Upper lobe of left lung (tissue), 6 donors: Measurements from ENCODE around the gene PLPPR3. TPM values are rescaled to one million over a fixed set of nuclear protein-coding genes. Genes with fewer than 3 reads are reported as not detected.

Experiments
- ATAC-seq, 2 donors: fragments of 200-7000 bp; cut with Tn5 transposase; one replicate each; pipeline ENCODE4 v1.9.1; 2022; ENCODE audit warnings: mild to moderate bottlenecking in 2 of 2, moderate library complexity in 2 of 2; ENCODE audit not compliant: low FRiP score in 2 of 2
- DNase-seq, 2 donors: peaks; one replicate each; pipeline ENCODE4 v3.0.0-alpha.2; 2019 to 2020
- H3K27ac ChIP-seq, 4 donors: fragments of 200-600 bp; sonication (generic); one replicate each; pipeline ENCODE4 v1.5.1; 2016 to 2019
- H3K27me3 ChIP-seq, 4 donors: fragments of 200-600 bp; sonication (generic); one replicate each; pipeline ENCODE4 v1.5.1; 2017 to 2019
- H3K36me3 ChIP-seq, 4 donors: fragments of 200-600 bp; sonication (generic); one replicate each; pipeline ENCODE4 v1.5.1; 2016 to 2019
- H3K4me1 ChIP-seq, 4 donors: fragments of 200-600 bp; sonication (generic); one replicate each; pipeline ENCODE4 v1.5.1; 2018 to 2019
- H3K4me3 ChIP-seq, 4 donors: fragments of 200-600 bp; sonication (generic); one replicate each; pipeline ENCODE4 v1.5.1; 2017 to 2019; ENCODE audit warnings: mild to moderate bottlenecking in 2 of 4, moderate library complexity in 1 of 4
- H3K9me3 ChIP-seq, 4 donors: fragments of 200-600 bp; sonication (generic); one replicate each; pipeline ENCODE4 v1.5.1; 2018 to 2019
- CTCF ChIP-seq, 6 experiments: fragments of 450-650 bp in 4 of 6; fragments of 200-600 bp in 2 of 6; sonication (generic) in 2 of 6; IDR thresholded peaks; one replicate each; pipeline ENCODE4 v1.5.1; 2016 to 2019; ENCODE audit warnings: antibody characterized with exemption in 6 of 6
- EP300 ChIP-seq, 4 donors: sonication (generic); formaldehyde crosslinking; IDR thresholded peaks; one replicate each; pipeline ENCODE4 v1.5.1; 2017; ENCODE audit warnings: antibody characterized with exemption in 4 of 4, control low read depth in 2 of 4
- POLR2A ChIP-seq, 4 donors: fragments of 450-650 bp; IDR thresholded peaks; one replicate each; pipeline ENCODE4 v1.5.1; 2016 to 2017; ENCODE audit warnings: antibody characterized with exemption in 4 of 4, mild to moderate bottlenecking in 2 of 4
- POLR2AphosphoS5 ChIP-seq, 2 donors: sonication (generic); formaldehyde crosslinking; IDR thresholded peaks; one replicate each; pipeline ENCODE4 v1.5.1; 2017; ENCODE audit warnings: antibody characterized with exemption in 2 of 2
- WGBS, 2 donors: methylation state at CpG; one replicate each; pipeline ENCODE4 v1.1.5; 2017 to 2018; 5-methylcytosine and 5-hydroxymethylcytosine counted together
- total RNA-seq, 6 donors: library from RNA; depleted of rRNA in 4 of 6; stranded (reverse); fragments of >200 nt in 4 of 6; gene quantifications; one replicate each; pipeline versions ENCODE4 v1.1.0 to v1.2.1, GENCODE V29; 2016 to 2021
- donor health status: DM: no; HTN: no; CAD: no; lungs with moderate emphysema.
- donor health status: DM: no; HTN: yes; CAD: no; lungs with severe emphysema.

PLPPR3 gene
- total RNA-seq, 6 donors from 2014 or later = 0.63 to 14.2 (median 5.6) TPM

- H3K36me3 ChIP-seq = no peaks in the 10 kb centered on the region
- peaks cover 28 to 43% (median 34%) of the 10 kb centered on the region in 4 donors for H3K4me1 ChIP-seq
- WGBS, 2 donors = 62 to 63% methylated on average over 29 to 34 of the region's 36 CpGs
- no peaks in the 10 kb centered on the region for H3K27me3 ChIP-seq
- TF ChIP-seq POLR2AphosphoS5 (IDR thresholded peaks at IDR 0.05) (peak in 1 of 2 donors; percentile 32), POLR2A (IDR thresholded peaks at IDR 0.05) (no peak)
- H3K9me3 ChIP-seq = no peaks in the 10 kb centered on the region
- DNase-seq = peak in 1 of 2 donors; percentile 63
- H3K27ac ChIP-seq = peak overlapping the region; percentile 61 to 75 (median 66)
- H3K4me3 ChIP-seq = no peak overlapping the region
- ATAC-seq = peak; percentile 44 to 77
Observed at GRCh38 chr19:778910-779653, 42.7 kb downstream of the PLPPR3 start.

GRCh38 chr19:776549-776948, 45.2 kb downstream of the PLPPR3 start:
- Histone ChIP-seq H3K4me3 (no peak overlapping the region), H3K27ac (no peak overlapping the region), H3K9me3 (no peaks in the 10 kb centered on the region), H3K4me1 (peaks cover 10 to 17% (median 12%) of the 10 kb centered on the region in 4 donors), H3K36me3 (no peaks in the 10 kb centered on the region), H3K27me3 (no peaks in the 10 kb centered on the region)
- WGBS, 2 donors = 88 to 98% methylated on average over 18 of the region's 18 CpGs
- TF ChIP-seq POLR2AphosphoS5 (IDR thresholded peaks at IDR 0.05) (no peak), CTCF (IDR thresholded peaks at IDR 0.05) (no peak)
- no peak for ATAC-seq
- no peak for DNase-seq

- peak in 1 of 2 donors; percentile 52 for ATAC-seq
- DNase-seq = no peak
- Histone ChIP-seq H3K27ac (peak overlapping the region in 1 of 4 donors; percentile 23), H3K4me1 (peaks cover 4 to 13% (median 8%) of the 10 kb centered on the region in 4 donors), H3K27me3 (no peaks in the 10 kb centered on the region), H3K4me3 (no peak overlapping the region), H3K36me3 (no peaks in the 10 kb centered on the region), H3K9me3 (no peaks in the 10 kb centered on the region)
- WGBS, 2 donors = 81 to 84% methylated on average over 10 to 12 of the region's 18 CpGs
- TF ChIP-seq EP300 (IDR thresholded peaks at IDR 0.05) (no peak), POLR2AphosphoS5 (IDR thresholded peaks at IDR 0.05) (no peak), POLR2A (IDR thresholded peaks at IDR 0.05) (no peak), CTCF (IDR thresholded peaks at IDR 0.05) (no peak)
Observed at GRCh38 chr19:772730-773436, 48.9 kb downstream of the PLPPR3 start.

- no peaks in the 10 kb centered on the region for H3K9me3 ChIP-seq
- no peak overlapping the region for H3K27ac ChIP-seq
- no peaks in the 10 kb centered on the region for H3K27me3 ChIP-seq
- H3K4me3 ChIP-seq = no peak overlapping the region
- DNase-seq (no peak), ATAC-seq (no peak)
- peaks cover 4 to 13% (median 8%) of the 10 kb centered on the region in 4 donors for H3K4me1 ChIP-seq
- no peaks in the 10 kb centered on the region for H3K36me3 ChIP-seq
- 88 to 100% methylated on average over 3 to 5 of the region's 5 CpGs for WGBS, 2 donors
- no peak for TF ChIP-seq CTCF (IDR thresholded peaks at IDR 0.05)
Observed at GRCh38 chr19:772063-772462, 49.7 kb downstream of the PLPPR3 start.

GRCh38 chr19:771332-771785, 50.4 kb downstream of the PLPPR3 start:
- no peaks in the 10 kb centered on the region for H3K27me3 ChIP-seq
- 21 to 30% methylated on average over 6 of the region's 6 CpGs for WGBS, 2 donors
- peaks cover 4 to 13% (median 8%) of the 10 kb centered on the region in 4 donors for H3K4me1 ChIP-seq
- H3K9me3 ChIP-seq = no peaks in the 10 kb centered on the region
- TF ChIP-seq CTCF (IDR thresholded peaks at IDR 0.05) (peak in 5 of 6 experiments; percentile 21 to 54 (median 44)), POLR2AphosphoS5 (IDR thresholded peaks at IDR 0.05) (no peak)
- H3K27ac ChIP-seq = no peak overlapping the region
- DNase-seq (no peak), ATAC-seq (peak in 1 of 2 donors; percentile 64)
- H3K36me3 ChIP-seq = no peaks in the 10 kb centered on the region
- H3K4me3 ChIP-seq = no peak overlapping the region
